Measurements from ENCODE around the gene SYNCRIP. TPM values are rescaled to one million over a fixed set of nuclear protein-coding genes. Genes with fewer than 3 reads are reported as not detected.

Gene SYNCRIP
- total and polyA plus RNA-seq, 2 of the 13 experiments (the other 11 are each of a cell fraction or from before 2014, with no cell fraction given) = 8.1 to 112 TPM

- no peak for TF ChIP-seq GABPA (IDR thresholded peaks at IDR 0.05; ENCODE audit: low read depth, low read length)
- peak; percentile 13; the same call in 1 of the 2 replicates for TF ChIP-seq GABPA (CRISPR knock-in tag; IDR thresholded peaks at IDR 0.05; ENCODE audit: low read depth)
- peak; percentile 47; the same call in 1 of the 2 replicates for TF ChIP-seq NCOA2 (CRISPR knock-in tag; IDR thresholded peaks at IDR 0.05)
- TF ChIP-seq HOXD1 (CRISPR knock-in tag; IDR thresholded peaks at IDR 0.05) = peak; percentile 72; the same call in 1 of the 2 replicates
- TF ChIP-seq, protein P1, sequence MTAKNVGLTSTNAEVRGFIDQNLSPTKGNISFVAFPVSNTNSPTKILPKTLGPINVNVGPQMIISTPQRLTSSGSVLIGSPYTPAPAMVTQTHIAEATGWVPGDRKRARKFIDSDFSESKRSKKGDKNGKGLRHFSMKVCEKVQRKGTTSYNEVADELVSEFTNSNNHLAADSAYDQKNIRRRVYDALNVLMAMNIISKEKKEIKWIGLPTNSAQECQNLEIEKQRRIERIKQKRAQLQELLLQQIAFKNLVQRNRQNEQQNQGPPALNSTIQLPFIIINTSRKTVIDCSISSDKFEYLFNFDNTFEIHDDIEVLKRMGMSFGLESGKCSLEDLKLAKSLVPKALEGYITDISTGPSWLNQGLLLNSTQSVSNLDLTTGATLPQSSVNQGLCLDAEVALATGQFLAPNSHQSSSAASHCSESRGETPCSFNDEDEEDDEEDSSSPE (CRISPR knock-in tag; IDR thresholded peaks at IDR 0.05) = peak; percentile 36
- TF ChIP-seq ZNF792 (CRISPR knock-in tag; IDR thresholded peaks at IDR 0.05) = peak; percentile 34; the same call in 1 of the 2 replicates
- TF ChIP-seq ZNF503 (CRISPR knock-in tag; IDR thresholded peaks at IDR 0.05) = peak; percentile 37; the same call in 1 of the 2 replicates
- TF ChIP-seq ZNF639 (CRISPR knock-in tag; conservative IDR thresholded peaks at IDR 0.05) = peak; percentile 98
- peak; percentile 82; the same call in 1 of the 2 replicates for TF ChIP-seq ZNF441 (CRISPR knock-in tag; IDR thresholded peaks at IDR 0.05; ENCODE audit: borderline replicate concordance)
- no peak; the same call in 1 of the 2 replicates for TF ChIP-seq ZNF205 (CRISPR knock-in tag; IDR thresholded peaks at IDR 0.05)
- TF ChIP-seq ASH2L (IDR thresholded peaks at IDR 0.05; ENCODE audit: insufficient read length, low read depth, low read length) = peak; percentile 94
- TF ChIP-seq ZNF816 (CRISPR knock-in tag; IDR thresholded peaks at IDR 0.05; ENCODE audit: borderline replicate concordance) = no peak
- TF ChIP-seq KLF12 (CRISPR knock-in tag; IDR thresholded peaks at IDR 0.05; ENCODE audit: borderline replicate concordance) = no peak
- TF ChIP-seq, protein P2, sequence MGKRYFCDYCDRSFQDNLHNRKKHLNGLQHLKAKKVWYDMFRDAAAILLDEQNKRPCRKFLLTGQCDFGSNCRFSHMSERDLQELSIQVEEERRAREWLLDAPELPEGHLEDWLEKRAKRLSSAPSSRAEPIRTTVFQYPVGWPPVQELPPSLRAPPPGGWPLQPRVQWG (CRISPR knock-in tag; IDR thresholded peaks at IDR 0.05; ENCODE audit: borderline replicate concordance, low read depth) = no peak
- TF ChIP-seq ZSCAN29 (CRISPR knock-in tag; conservative IDR thresholded peaks at IDR 0.05) = peak; percentile 66; the same call in 1 of the 2 replicates
- peak; percentile 89 for TF ChIP-seq ZNF564 (CRISPR knock-in tag; IDR thresholded peaks at IDR 0.05)
- no peak for TF ChIP-seq GPN1 (CRISPR knock-in tag; IDR thresholded peaks at IDR 0.05; ENCODE audit: borderline replicate concordance)
- TF ChIP-seq RERE (CRISPR knock-in tag; IDR thresholded peaks at IDR 0.05; ENCODE audit: low read depth) = peak; percentile 22; the same call in 1 of the 2 replicates
- peak; percentile 71; the same call in 1 of the 2 replicates for TF ChIP-seq ISX (CRISPR knock-in tag; conservative IDR thresholded peaks at IDR 0.05)
These were observed 1.0 kb upstream of the SYNCRIP start (continued) for GRCh38 chr6:85643537-85644278.

Data from HepG2 (cell line).